Aortic smooth muscle cell (primary cell): ENCODE data around the gene GM2A. TPM values are rescaled to one million over a fixed set of nuclear protein-coding genes. Genes with fewer than 3 reads are reported as not detected.

Source experiments
- total RNA-seq: library from RNA; depleted of rRNA; stranded (reverse); fragments of >200 nt; gene quantifications from 2 replicates; pipeline ENCODE4 v1.2.3, GENCODE V29; 2014

The GM2A gene
- 27.0 and 35.7 TPM in 2 replicates for total RNA-seq

DNA sequence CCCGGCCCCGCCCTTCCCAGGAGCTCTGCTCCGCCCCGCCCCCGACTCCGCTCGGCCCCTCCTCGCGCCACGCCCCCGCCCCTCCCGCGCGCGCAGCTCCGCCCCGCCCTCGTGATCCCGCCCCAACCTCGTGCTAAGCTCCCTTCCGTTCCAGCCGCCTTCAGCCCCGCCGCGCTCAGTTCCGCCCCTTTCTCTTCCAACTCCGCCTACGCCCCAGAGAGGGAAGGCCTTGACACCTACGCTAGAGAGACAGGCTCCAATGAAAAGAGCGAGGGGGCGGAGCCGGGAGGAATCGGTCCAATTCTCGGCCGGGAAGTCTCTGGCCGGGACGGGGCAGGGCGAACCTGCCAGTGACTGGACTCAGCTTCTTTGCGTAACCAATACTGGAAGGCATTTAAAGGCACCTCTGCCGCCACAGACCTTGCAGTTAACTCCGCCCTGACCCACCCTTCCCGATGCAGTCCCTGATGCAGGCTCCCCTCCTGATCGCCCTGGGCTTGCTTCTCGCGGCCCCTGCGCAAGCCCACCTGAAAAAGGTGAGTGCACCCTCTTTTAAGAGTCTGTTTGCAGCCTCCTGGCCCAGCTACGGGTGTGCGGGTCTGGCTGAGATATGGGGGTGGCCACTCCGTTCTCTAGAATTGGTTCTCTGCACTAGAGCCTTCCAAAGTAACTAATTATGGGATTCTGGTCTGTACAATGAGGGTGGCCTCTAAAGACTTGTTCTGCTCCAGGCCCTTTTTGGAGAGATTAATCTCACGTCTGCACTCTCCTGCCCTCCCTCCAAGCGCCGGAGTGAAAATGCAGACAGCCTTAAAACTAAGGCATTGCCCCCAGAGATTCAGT, at the start of gene GM2A:
Gene GM2A, plus strand, starts transcription at position 424 of the 843 bp plus-strand sequence. Its CDS starts 32 bp downstream, at position 456.

DNA sequence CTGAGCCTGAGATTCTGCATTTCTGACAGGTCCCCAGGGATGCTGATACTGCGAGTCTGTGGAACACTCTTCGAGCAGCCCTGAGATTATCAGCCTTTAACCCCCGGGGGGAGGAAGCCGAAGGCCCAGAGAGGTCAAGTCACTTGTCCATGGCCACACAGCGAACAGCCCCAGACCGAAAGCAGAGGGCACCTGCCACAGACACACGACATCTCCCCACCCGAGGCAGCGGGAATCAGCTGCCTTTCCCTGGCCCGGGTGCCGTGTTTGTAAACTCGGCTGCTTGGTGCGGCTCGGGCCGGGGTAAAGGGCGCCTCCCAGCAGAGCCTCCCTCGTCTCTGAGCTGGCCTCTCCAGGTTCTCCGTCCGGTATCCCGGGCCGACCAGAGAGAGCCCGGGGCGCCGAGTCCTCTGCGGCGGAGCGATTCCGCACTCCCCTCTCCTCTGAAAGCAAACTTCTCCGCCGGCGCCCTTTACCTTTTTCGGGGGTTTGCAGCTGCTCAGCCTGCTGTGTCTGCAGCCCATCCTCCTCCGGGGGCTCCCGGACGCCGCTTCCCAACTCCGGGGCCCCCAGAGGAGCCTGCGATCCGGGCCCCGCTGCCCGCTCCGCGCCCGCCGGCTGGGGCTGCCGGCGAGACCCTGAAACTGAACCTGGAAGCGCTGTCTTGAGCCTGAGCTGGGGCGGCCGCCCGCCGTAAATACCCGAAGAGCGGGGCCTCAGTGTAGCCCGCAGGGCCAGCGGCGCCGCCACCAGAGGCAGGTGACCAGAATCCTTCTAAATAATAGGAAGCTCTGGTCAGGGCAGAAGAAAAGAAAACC, 29.3 kb upstream of the GM2A start, which contains the start of gene CCDC69:
Gene CCDC69, minus strand, starts transcription at position 646 of the 818 bp plus-strand sequence. Its CDS starts 122 bp downstream, at position 524.

DNA sequence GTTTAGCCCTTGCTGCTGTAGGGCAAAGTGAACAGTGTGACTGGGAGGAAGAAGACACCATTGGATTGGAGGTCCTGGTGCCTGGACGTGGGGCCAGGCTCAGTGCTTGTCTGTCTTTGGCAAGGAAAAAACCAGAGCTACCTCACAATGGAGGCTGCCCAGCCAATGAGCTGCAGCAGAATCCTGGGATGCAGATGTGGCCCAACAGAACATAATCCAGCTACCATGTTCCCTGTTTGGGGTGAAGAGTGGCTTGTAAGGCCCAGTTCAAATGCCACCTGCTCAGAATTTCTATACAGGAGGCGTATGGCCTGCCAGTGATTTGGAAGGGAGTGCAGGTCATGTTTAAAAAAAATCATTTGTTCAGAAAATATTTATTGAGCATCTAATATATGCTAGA, 50.7 kb downstream of the GM2A start, which contains the start of gene SLC36A3:
Gene SLC36A3, minus strand, starts transcription at position 101 of the 400 bp plus-strand sequence. CDS start 412 bp downstream, outside the sequence.

Other genes with a start within 250 kb of the GM2A start
- gene GPX3, start 232.6 kb upstream of the GM2A start, total RNA-seq: 21.5 and 26.4 TPM in 2 replicates
- 44.8 and 51.9 TPM in 2 replicates for gene TNIP1, start 172.2 kb upstream of the GM2A start, total RNA-seq
- 465 and 500 TPM in 2 replicates for gene ANXA6, start 95.4 kb upstream of the GM2A start, total RNA-seq
- gene CCDC69, start 29.1 kb upstream of the GM2A start, total RNA-seq: 0.93 and 1.3 TPM in 2 replicates
- not detected in 2 replicates for gene SLC36A3, start 50.6 kb downstream of the GM2A start, total RNA-seq
- not detected in 2 replicates for gene SLC36A2, start 94.4 kb downstream of the GM2A start, total RNA-seq
- 7.0 and 8.1 TPM in 2 replicates for gene SLC36A1, start 194.4 kb downstream of the GM2A start, total RNA-seq